ENCODE data around the gene EXOSC6.
"Not testable (repeated sequence)": the region's sequence is repeated elsewhere in the genome, so short reads cannot be mapped to it uniquely, and the experiment has no call there.

The EXOSC6 gene
- total RNA-seq: 88.7 to 122 reads per million in 2 experiments

GRCh38 chr16:70251629-70252354 is at the start of gene EXOSC6:
Gene EXOSC6 (minus strand): TSS chr16:70251940. CDS start chr16:70251900, 40 bp downstream.
- DNase-seq (ENCODE audit: low read depth): peak; percentile 88

- no peak for DNase-seq (ENCODE audit: low read depth)
These were observed 49.4 kb upstream of the EXOSC6 start for GRCh38 chr16:70301121-70301520.

- peak; percentile 39 for DNase-seq (ENCODE audit: low read depth)
These were observed 47.5 kb upstream of the EXOSC6 start, which contains the start of gene DDX19B for GRCh38 chr16:70298988-70299938. Gene DDX19B (plus strand): TSS chr16:70299186. CDS start chr16:70299298, 112 bp downstream.

- no peak for DNase-seq (ENCODE audit: low read depth)
These were observed 43.9 kb upstream of the EXOSC6 start for GRCh38 chr16:70295634-70296033.

- no peak for DNase-seq (ENCODE audit: low read depth)
These were observed 42.8 kb upstream of the EXOSC6 start for GRCh38 chr16:70294385-70295025.

- DNase-seq (ENCODE audit: low read depth): not testable (repeated sequence)
These were observed 40.4 kb upstream of the EXOSC6 start for GRCh38 chr16:70292148-70292547.

GRCh38 chr16:70290949-70291519 is 39.3 kb upstream of the EXOSC6 start:
- DNase-seq (ENCODE audit: low read depth): no peak

GRCh38 chr16:70289229-70290094 is 37.7 kb upstream of the EXOSC6 start, which contains the start of gene AARS1:
Gene AARS1 (minus strand): TSS chr16:70289506. CDS start chr16:70282763, 6,743 bp downstream.
- peak; percentile 92 for DNase-seq (ENCODE audit: low read depth)

- DNase-seq (ENCODE audit: low read depth): not testable (repeated sequence)
These were observed 35.7 kb upstream of the EXOSC6 start for GRCh38 chr16:70287304-70287971.

- no peak for DNase-seq (ENCODE audit: low read depth)
These were observed 24.7 kb upstream of the EXOSC6 start for GRCh38 chr16:70276392-70276791.

- DNase-seq (ENCODE audit: low read depth): no peak
These were observed 20.0 kb upstream of the EXOSC6 start for GRCh38 chr16:70271696-70272095.

- no peak for DNase-seq (ENCODE audit: low read depth)
These were observed 18.4 kb upstream of the EXOSC6 start for GRCh38 chr16:70270176-70270575.

- no peak for DNase-seq (ENCODE audit: low read depth)
These were observed 17.7 kb upstream of the EXOSC6 start for GRCh38 chr16:70269471-70269870.

GRCh38 chr16:70267922-70268321 is 16.2 kb upstream of the EXOSC6 start:
- not testable (repeated sequence) for DNase-seq (ENCODE audit: low read depth)

GRCh38 chr16:70267516-70267915 is 15.8 kb upstream of the EXOSC6 start:
- no peak for DNase-seq (ENCODE audit: low read depth)

- not testable (repeated sequence) for DNase-seq (ENCODE audit: low read depth)
These were observed 8.2 kb upstream of the EXOSC6 start for GRCh38 chr16:70259903-70260302.

GRCh38 chr16:70258946-70259345 is 7.2 kb upstream of the EXOSC6 start:
- DNase-seq (ENCODE audit: low read depth): no peak

- DNase-seq (ENCODE audit: low read depth): no peak
These were observed 6.3 kb upstream of the EXOSC6 start for GRCh38 chr16:70258065-70258464.

- DNase-seq (ENCODE audit: low read depth): no peak
These were observed 5.7 kb upstream of the EXOSC6 start for GRCh38 chr16:70257391-70257790.

GRCh38 chr16:70255574-70255973 is 3.8 kb upstream of the EXOSC6 start:
- DNase-seq (ENCODE audit: low read depth): no peak
